Chondrocyte (in vitro differentiated cells): ENCODE results near the gene HAGH. TPM values are rescaled to one million over a fixed set of nuclear protein-coding genes. Genes with fewer than 3 reads are reported as not detected.
A peak's percentile ranks its signal among the peaks of the same experiment; 100 is the strongest.
"Not testable (repeated sequence)": the region's sequence is repeated elsewhere in the genome, so short reads cannot be mapped to it uniquely, and the experiment has no call there.

Source experiments
- DNase-seq: peaks from one replicate; pipeline ENCODE4 v3.0.0; 2021; ENCODE audit warnings: mixed read lengths, low spot score
- H3K27ac Mint-ChIP-seq: one replicate; pipeline ENCODE4 v1.8.0; 2021; ENCODE audit warnings: mild to moderate bottlenecking, moderate library complexity, mixed read lengths; ENCODE audit not compliant: unreplicated experiment
- H3K27me3 Mint-ChIP-seq: 2 replicates; pipeline ENCODE4 v1.8.0; 2021; ENCODE audit warnings: low read depth, mixed read lengths
- H3K36me3 Mint-ChIP-seq: 2 replicates; pipeline ENCODE4 v1.8.0; 2021; ENCODE audit warnings: low read depth, mixed read lengths
- H3K4me1 Mint-ChIP-seq: 2 replicates; pipeline ENCODE4 v1.8.0; 2021; ENCODE audit warnings: low read depth, mild to moderate bottlenecking, mixed read lengths
- H3K4me3 Mint-ChIP-seq: one replicate; pipeline ENCODE4 v1.8.0; 2021; ENCODE audit warnings: mild to moderate bottlenecking, moderate library complexity, mixed read lengths; ENCODE audit not compliant: unreplicated experiment
- H3K9me3 Mint-ChIP-seq: 2 replicates; pipeline ENCODE4 v1.8.0; 2021; ENCODE audit warnings: low read depth, mixed read lengths
- long read RNA-seq: library from polyadenylated mRNA; stranded (forward); transcript quantifications from one replicate; pipeline ENCODE4 v2.0.0, GENCODE V29; 2021
- total RNA-seq: library from RNA; stranded (reverse); gene quantifications from 3 replicates; pipeline ENCODE4 v1.2.1, GENCODE V29; 2021
- TF ChIP-seq, protein P1 (sequence below): fragments of 200-600 bp; sonication (generic); IDR thresholded peaks from 2 replicates; pipeline ENCODE4 v1.5.0; 2021; ENCODE audit warnings: antibody characterized with exemption, mild to moderate bottlenecking, moderate library complexity

HAGH gene
- 46.5 to 56.7 TPM (median 55.1 TPM) in 3 replicates for total RNA-seq
- long read RNA-seq, transcript HAGH-201 (10 exons, 1,257 nt): minor isoform, 21 of 80 reads
- long read RNA-seq, transcript HAGH-202 (9 exons, 2,984 nt): major isoform, 30 of 80 reads
- long read RNA-seq, partial matches to known transcripts: 20 of 80 reads
- long read RNA-seq, other reads (novel, unspliced or antisense): 9 of 80 reads

DNA sequence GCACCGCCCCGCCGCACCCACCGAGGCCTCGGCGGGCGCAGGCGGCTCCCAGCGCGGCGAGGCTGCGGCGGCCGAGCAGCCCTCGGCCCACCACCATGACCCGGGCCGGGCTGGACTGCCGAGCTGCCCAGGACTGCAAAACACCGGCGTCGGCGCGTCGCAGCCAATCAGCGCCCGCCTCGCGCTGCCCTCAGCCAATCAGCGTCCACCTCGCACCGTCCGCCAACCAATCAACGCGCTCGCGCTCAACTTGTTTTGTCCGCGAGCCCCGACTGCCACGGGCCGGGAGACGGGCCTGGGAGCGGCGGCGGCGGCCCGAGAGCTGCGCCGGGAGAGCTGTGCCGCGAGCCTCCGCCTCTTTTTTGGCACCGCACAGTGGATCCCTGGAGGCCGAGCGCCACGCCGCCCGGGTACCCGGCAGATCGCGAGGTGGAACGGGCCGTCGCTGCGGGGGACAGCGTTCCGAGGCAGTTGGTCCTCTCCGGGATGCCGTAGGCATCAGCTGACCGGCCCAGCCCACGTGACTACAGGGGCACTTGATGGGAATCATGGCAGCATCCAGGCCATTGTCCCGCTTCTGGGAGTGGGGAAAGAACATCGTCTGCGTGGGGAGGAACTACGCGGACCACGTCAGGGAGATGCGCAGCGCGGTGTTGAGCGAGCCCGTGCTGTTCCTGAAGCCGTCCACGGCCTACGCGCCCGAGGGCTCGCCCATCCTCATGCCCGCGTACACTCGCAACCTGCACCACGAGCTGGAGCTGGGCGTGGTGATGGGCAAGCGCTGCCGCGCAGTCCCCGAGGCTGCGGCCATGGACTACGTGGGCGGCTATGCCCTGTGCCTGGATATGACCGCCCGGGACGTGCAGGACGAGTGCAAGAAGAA, at the start of gene HAGH, which contains the start of gene FAHD1:
Gene HAGH, minus strand, starts transcription at position 135 of the 883 bp plus-strand sequence. Its CDS starts 38 bp downstream, at position 97.
Gene FAHD1, plus strand, starts transcription at position 516 of the 883 bp plus-strand sequence. Its CDS starts 33 bp downstream, at position 549.
- peaks cover 51% of the 10 kb centered on the region for H3K4me1 Mint-ChIP-seq
- no peaks in the 10 kb centered on the region for H3K27me3 Mint-ChIP-seq
- H3K9me3 Mint-ChIP-seq: no peaks in the 10 kb centered on the region
- peak within 1 kb of the TSS; percentile 93 for H3K27ac Mint-ChIP-seq
- peaks cover 2% of the 10 kb centered on the region for H3K36me3 Mint-ChIP-seq
- TF ChIP-seq, protein P1, sequence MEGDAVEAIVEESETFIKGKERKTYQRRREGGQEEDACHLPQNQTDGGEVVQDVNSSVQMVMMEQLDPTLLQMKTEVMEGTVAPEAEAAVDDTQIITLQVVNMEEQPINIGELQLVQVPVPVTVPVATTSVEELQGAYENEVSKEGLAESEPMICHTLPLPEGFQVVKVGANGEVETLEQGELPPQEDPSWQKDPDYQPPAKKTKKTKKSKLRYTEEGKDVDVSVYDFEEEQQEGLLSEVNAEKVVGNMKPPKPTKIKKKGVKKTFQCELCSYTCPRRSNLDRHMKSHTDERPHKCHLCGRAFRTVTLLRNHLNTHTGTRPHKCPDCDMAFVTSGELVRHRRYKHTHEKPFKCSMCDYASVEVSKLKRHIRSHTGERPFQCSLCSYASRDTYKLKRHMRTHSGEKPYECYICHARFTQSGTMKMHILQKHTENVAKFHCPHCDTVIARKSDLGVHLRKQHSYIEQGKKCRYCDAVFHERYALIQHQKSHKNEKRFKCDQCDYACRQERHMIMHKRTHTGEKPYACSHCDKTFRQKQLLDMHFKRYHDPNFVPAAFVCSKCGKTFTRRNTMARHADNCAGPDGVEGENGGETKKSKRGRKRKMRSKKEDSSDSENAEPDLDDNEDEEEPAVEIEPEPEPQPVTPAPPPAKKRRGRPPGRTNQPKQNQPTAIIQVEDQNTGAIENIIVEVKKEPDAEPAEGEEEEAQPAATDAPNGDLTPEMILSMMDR: no peak
- H3K4me3 Mint-ChIP-seq: peak within 1 kb of the TSS; percentile 95
- DNase-seq: peak; percentile 97

DNA sequence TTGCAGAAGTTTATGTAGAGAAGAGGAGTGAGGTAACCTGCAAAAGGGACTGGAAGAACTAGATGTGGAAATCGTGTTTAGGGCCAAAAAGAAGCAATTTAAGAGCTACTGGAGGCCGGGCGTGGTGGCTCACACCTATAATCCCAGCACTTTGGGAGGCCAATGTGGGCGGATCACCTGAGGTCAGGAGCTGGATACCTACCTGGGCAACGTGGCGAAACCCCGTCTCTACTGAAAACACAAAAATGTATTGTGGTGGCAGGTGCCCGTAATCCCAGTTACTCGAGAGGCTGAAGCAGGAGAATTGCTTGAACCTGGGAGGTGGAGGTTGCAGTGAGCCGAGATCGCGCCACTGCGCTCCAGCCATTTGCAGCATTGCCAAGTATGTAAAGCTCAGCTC, 49.4 kb upstream of the HAGH start:
- not testable (repeated sequence) for DNase-seq, H3K4me1 Mint-ChIP-seq, H3K27ac Mint-ChIP-seq, H3K9me3 Mint-ChIP-seq, H3K4me3 Mint-ChIP-seq, H3K36me3 Mint-ChIP-seq
- H3K27me3 Mint-ChIP-seq: peaks cover 13% of the 10 kb centered on the region

DNA sequence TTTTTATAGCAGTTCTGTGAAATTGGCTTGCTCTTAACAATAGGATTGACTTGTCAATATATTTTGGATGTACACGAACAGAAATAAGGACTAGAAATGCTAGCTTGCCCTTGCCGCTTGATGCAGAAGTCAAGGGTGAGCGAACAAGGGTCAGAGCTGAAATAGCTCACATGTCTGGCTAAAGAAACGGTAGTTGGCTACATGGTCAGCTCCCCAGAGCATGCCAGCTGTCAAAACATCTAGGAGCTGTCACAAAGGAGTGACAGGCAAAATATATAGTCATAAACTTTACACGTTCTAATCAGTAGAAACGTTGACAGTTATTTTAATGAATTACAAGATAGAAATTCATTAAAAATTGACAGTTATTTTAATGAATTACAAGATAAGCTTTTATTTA, 48.2 kb upstream of the HAGH start:
- TF ChIP-seq, protein P1: no peak
- no peak overlapping the region for H3K4me3 Mint-ChIP-seq
- no peaks in the 10 kb centered on the region for H3K9me3 Mint-ChIP-seq
- H3K4me1 Mint-ChIP-seq: peaks cover 17% of the 10 kb centered on the region
- H3K27ac Mint-ChIP-seq: no peak overlapping the region
- no peaks in the 10 kb centered on the region for H3K36me3 Mint-ChIP-seq
- peaks cover 13% of the 10 kb centered on the region for H3K27me3 Mint-ChIP-seq
- DNase-seq: no peak

DNA sequence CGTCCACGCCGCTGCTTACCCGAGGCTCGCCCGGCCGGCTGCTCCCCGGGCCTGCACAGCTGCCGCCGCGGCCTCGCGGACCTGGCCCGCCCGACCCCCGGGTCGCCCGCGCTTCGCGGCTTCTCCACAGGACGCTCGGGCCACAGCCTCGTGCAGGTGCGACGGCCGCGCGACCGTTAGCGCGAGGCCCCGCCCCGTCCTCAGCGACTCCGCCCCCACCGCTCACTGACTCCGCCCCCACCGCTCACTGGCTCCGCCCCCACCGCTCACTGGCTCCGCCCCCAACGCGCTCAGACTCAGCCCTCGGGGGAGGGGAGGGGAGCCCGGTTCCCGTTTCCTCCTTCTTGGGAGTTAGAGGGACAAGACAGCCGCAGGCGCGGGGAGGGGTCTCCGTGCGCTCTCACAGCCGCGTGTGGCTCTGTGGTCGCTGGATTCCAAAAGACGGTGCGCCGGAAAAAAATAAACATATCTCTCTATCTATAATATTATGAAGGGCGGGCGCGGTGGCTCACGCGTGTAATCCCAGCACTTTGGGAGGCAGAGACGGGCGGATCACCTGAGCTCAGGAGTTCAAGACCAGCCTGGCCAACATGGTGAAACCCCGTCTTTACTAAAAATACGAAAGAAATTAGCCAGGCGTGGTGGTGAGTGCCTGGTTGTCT, 45.5 kb upstream of the HAGH start, which contains the start of gene MEIOB:
Gene MEIOB, minus strand, starts transcription at position 191 of the 662 bp plus-strand sequence. CDS start 3,989 bp downstream, outside the sequence.
- H3K27me3 Mint-ChIP-seq: peaks cover 2% of the 10 kb centered on the region
- DNase-seq: no peak
- H3K4me1 Mint-ChIP-seq: peaks cover 17% of the 10 kb centered on the region
- no peaks in the 10 kb centered on the region for H3K36me3 Mint-ChIP-seq
- peak within 1 kb of the TSS; percentile 82 for H3K27ac Mint-ChIP-seq
- TF ChIP-seq, protein P1: no peak
- no peaks in the 10 kb centered on the region for H3K9me3 Mint-ChIP-seq
- H3K4me3 Mint-ChIP-seq: peak within 1 kb of the TSS; percentile 83

DNA sequence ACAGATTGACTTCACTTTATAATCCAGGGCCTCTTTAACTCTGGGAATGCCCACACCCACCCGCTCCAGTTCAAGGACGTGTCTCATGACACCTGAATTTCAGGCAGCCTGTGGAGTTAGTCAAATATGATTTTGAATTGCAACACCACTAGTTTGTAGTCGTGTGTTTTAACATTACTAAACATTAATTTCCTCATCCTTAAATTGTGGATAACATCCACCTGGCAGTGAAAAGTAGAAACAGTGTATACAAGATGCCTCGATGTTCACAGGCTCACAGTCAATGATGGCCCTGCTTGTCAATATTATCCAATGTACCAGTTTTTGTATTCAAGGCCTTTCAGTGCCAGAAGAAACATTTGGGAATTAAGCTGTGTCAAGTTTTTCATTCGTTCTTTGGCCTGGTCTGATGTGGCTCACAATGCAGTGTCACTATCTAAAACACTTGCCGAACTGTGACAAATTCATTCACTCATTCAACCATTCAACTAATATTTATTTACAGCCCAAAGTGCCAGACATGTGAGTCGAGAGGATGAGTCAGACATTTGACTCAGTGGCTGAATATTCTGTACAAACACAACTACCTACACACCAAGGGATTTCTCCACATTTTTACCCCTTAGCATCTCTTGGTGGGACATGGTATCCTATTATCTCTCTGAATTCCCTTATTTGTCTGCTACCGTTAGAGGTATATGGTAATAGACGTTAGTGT, 43.9 kb upstream of the HAGH start:
- DNase-seq: no peak
- H3K4me3 Mint-ChIP-seq: no peak overlapping the region
- peak overlapping the region; percentile 82 for H3K27ac Mint-ChIP-seq
- H3K4me1 Mint-ChIP-seq: peaks cover 17% of the 10 kb centered on the region
- no peaks in the 10 kb centered on the region for H3K27me3 Mint-ChIP-seq
- H3K36me3 Mint-ChIP-seq: no peaks in the 10 kb centered on the region
- TF ChIP-seq, protein P1: no peak
- H3K9me3 Mint-ChIP-seq: no peaks in the 10 kb centered on the region
